Endothelial cell (in vitro differentiated cells): Measurements from ENCODE around the gene DDX11. TPM values are rescaled to one million over a fixed set of nuclear protein-coding genes. Genes with fewer than 3 reads are reported as not detected.
"Not testable (repeated sequence)": the region's sequence is repeated elsewhere in the genome, so short reads cannot be mapped to it uniquely, and the experiment has no call there.

Experiments used
- DNase-seq: peaks from one replicate; pipeline ENCODE4 v3.0.0; 2021; ENCODE audit warnings: low spot score
- H3K27ac Mint-ChIP-seq: one replicate; pipeline ENCODE4 v1.8.0; 2021; ENCODE audit warnings: mixed read lengths, inconsistent platforms; ENCODE audit not compliant: unreplicated experiment
- H3K27me3 Mint-ChIP-seq: one replicate; pipeline ENCODE4 v1.8.0; 2021; ENCODE audit warnings: mild to moderate bottlenecking, moderate library complexity, mixed read lengths, inconsistent platforms; ENCODE audit not compliant: unreplicated experiment
- H3K36me3 Mint-ChIP-seq: one replicate; pipeline ENCODE4 v1.8.0; 2021; ENCODE audit warnings: mild to moderate bottlenecking, low read depth, mixed read lengths, inconsistent platforms; ENCODE audit not compliant: unreplicated experiment
- H3K4me1 Mint-ChIP-seq: one replicate; pipeline ENCODE4 v1.8.0; 2021; ENCODE audit warnings: mild to moderate bottlenecking, mixed read lengths, inconsistent platforms; ENCODE audit not compliant: unreplicated experiment
- H3K4me3 Mint-ChIP-seq: one replicate; pipeline ENCODE4 v1.8.0; 2021; ENCODE audit warnings: mild to moderate bottlenecking, mixed read lengths, inconsistent platforms; ENCODE audit not compliant: unreplicated experiment
- H3K9me3 Mint-ChIP-seq: one replicate; pipeline ENCODE4 v1.8.0; 2021; ENCODE audit warnings: mixed read lengths, inconsistent platforms; ENCODE audit not compliant: unreplicated experiment
- total RNA-seq: library from RNA; stranded (reverse); fragmentation: NEBNext Ultra II Directional; extraction: Animal tissue kit (Norgen Biotek cat#: 25700); gene quantifications from one replicate; pipeline ENCODE4 v1.2.1, GENCODE V29; 2021; ENCODE audit not compliant: unreplicated experiment
- TF ChIP-seq, protein P1 (sequence below): fragments of 200-600 bp; sonication (generic); IDR thresholded peaks from one replicate; pipeline ENCODE4 v1.5.0; 2021; ENCODE audit warnings: antibody characterized with exemption; ENCODE audit not compliant: unreplicated experiment

Gene DDX11
- total RNA-seq, 1 donor from 2014 or later = 40.2 TPM

DNA sequence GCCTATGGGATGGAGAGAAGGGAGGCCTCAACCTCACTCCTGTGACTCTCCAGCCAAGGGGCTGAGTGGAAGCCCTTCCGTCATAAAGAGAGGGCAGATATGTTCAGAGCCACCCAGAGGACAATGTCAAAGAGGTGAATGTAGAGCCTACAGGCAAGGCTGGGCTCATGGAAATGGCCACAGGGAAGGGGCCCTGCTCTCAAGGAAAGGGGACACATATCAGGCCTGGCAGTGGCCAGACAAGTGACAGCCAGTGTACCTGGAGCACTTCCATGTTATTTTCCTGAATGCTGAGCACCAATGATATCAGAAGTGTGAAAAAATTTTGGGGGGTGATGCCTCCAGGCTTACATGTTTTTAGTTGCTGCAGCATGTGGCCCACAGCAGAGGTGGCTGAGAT, 36.6 kb upstream of the DDX11 start:
- H3K4me3 Mint-ChIP-seq = no peak overlapping the region
- peaks cover 5% of the 10 kb centered on the region for H3K27me3 Mint-ChIP-seq
- no peaks in the 10 kb centered on the region for H3K36me3 Mint-ChIP-seq
- peaks cover 13% of the 10 kb centered on the region for H3K4me1 Mint-ChIP-seq
- DNase-seq = no peak
- H3K27ac Mint-ChIP-seq = no peak overlapping the region
- no peaks in the 10 kb centered on the region for H3K9me3 Mint-ChIP-seq
- TF ChIP-seq, protein P1, sequence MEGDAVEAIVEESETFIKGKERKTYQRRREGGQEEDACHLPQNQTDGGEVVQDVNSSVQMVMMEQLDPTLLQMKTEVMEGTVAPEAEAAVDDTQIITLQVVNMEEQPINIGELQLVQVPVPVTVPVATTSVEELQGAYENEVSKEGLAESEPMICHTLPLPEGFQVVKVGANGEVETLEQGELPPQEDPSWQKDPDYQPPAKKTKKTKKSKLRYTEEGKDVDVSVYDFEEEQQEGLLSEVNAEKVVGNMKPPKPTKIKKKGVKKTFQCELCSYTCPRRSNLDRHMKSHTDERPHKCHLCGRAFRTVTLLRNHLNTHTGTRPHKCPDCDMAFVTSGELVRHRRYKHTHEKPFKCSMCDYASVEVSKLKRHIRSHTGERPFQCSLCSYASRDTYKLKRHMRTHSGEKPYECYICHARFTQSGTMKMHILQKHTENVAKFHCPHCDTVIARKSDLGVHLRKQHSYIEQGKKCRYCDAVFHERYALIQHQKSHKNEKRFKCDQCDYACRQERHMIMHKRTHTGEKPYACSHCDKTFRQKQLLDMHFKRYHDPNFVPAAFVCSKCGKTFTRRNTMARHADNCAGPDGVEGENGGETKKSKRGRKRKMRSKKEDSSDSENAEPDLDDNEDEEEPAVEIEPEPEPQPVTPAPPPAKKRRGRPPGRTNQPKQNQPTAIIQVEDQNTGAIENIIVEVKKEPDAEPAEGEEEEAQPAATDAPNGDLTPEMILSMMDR = no peak

DNA sequence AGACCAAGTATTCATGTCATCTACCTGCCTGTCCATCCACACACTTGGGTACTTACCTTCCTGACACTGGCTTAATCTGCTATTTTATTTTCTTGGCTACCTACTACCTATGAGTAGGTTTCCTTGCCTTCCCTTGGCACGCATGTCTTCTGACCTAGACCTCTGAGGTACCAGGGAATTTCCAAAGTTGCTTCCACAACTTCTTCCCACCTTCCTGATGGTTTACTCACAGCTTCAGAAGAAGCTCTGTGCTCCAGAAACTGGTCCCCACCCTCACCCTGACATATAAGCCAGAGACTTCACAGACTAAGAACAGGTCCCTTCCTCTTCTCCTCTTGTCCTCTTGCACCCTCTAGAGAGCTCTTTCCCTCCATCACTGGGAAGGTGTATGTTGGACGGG, 35.7 kb upstream of the DDX11 start:
- Mint-ChIP-seq H3K4me1 (peaks cover 13% of the 10 kb centered on the region), H3K9me3 (no peaks in the 10 kb centered on the region), H3K4me3 (peak overlapping the region; percentile 16), H3K27me3 (peaks cover 5% of the 10 kb centered on the region), H3K27ac (no peak overlapping the region), H3K36me3 (no peaks in the 10 kb centered on the region)
- DNase-seq = no peak
- TF ChIP-seq, protein P1 = no peak

DNA sequence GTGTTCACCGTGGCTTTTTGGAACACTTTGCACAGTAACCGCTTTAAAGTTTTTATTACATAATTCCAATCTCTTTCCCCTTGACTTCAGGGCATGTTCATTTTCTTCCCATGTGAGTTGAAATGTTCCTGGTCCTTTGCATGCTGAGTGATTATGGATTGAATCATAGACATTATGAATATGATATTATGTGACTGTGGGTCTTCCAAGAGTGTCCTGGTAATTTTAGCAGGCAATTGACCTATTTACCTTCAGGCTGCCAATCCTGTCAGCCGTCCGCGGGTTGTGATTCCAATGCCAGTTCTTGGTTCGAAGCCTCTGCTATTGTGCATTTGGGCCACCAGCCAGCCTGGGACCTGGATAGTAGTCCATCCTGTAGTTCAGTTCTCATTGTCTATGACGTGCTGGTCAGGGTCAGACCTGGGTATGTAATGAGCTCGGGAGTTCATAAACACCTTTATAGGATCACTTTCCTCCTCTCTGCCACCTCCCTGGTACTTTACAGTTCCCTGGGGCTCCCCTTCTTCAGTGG, 32.6 kb upstream of the DDX11 start:
- Mint-ChIP-seq H3K27me3 (peaks cover 2% of the 10 kb centered on the region), H3K27ac (no peak overlapping the region), H3K4me1 (peaks cover 5% of the 10 kb centered on the region)

DNA sequence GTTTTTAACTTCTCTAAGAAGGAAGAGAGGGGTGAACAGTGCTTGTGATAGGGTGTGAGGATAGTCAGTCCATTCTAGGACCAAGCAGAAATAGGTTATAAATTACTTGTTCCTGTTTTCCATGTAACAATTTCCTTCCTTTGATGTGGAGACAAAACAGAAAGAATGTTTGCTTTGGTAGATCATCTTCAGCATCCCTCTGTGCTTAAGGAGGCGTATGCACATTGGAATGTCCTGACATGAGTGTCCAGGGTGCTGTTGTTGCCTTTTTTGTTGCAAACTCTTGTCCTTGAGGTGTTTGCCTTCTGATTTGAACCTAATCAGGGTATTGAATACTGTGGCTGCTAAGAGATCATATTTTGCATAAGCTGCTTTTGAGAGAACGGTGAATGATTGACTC, 23.5 kb upstream of the DDX11 start:
- H3K27ac Mint-ChIP-seq, DNase-seq, H3K4me3 Mint-ChIP-seq, H3K9me3 Mint-ChIP-seq, H3K27me3 Mint-ChIP-seq, H3K36me3 Mint-ChIP-seq: not testable (repeated sequence)
- H3K4me1 Mint-ChIP-seq = peaks cover 10% of the 10 kb centered on the region

More for the DNA sequence above, 32.6 kb upstream of the DDX11 start:
- Mint-ChIP-seq H3K4me3 (no peak overlapping the region), H3K9me3 (no peaks in the 10 kb centered on the region), H3K36me3 (no peaks in the 10 kb centered on the region)
- TF ChIP-seq, protein P1 = no peak
- DNase-seq = no peak

DNA sequence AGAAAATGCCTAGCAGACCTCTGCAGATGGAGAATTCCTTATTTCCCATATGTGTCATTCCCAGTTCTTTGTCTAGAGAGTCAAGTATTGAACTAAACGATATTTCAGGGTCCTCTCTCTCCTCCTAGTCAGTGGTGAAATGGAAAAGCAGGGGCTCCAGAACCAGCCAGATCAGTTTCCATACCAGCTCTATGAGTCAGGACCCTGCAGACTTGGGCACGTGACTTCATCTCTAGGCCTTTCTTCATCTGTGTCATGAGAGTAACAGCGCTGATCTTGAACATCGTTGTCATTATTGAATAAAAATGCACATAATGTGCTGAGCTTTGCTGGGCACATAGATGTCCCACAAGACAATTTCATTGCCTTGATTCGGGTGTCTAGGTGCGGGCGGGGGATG, 23.1 kb upstream of the DDX11 start:
- not testable (repeated sequence) for H3K27me3 Mint-ChIP-seq, DNase-seq, H3K27ac Mint-ChIP-seq, H3K4me3 Mint-ChIP-seq, H3K9me3 Mint-ChIP-seq, H3K36me3 Mint-ChIP-seq
- H3K4me1 Mint-ChIP-seq = peaks cover 10% of the 10 kb centered on the region

DNA sequence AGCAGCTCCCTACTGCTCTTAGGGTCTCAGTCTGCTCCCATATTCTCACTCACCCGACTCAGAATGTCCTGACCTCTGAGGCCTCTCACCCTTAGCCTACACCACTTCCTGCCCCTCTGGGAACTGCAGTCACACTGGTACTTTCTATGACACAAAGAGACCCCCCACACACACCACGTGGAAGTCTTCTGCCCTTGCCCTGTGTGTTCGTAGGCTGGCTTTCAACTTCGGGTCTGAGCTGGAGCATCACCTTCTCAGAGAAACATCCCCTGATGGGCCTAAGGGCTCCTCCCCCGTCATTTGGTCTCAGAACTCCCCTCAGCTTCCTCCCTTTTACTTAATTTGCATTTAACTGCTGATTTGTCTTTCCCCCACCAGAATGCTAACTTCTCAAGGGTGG, 22.0 kb upstream of the DDX11 start:
- not testable (repeated sequence) for H3K27me3 Mint-ChIP-seq, H3K36me3 Mint-ChIP-seq, H3K9me3 Mint-ChIP-seq, H3K27ac Mint-ChIP-seq, H3K4me3 Mint-ChIP-seq, DNase-seq
- peaks cover 10% of the 10 kb centered on the region for H3K4me1 Mint-ChIP-seq

DNA sequence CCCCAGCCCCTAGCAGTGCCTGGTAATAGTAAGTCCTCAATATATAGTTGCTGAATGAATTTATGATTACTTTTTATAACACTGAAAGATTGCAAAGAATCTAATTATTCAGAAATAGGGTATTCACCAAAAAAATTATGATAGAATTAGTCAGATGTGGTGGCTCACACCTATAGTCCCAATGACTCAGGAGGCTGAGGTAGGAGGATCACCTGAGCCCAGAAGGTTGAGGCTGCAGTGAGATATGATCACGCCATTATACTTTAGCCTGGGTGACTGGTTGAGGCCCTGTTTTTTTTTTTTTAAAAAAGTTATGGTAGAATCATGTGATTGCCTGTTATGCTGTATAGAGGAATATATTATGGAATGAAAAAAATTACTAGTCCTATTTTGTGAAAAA, 21.5 kb upstream of the DDX11 start:
- not testable (repeated sequence) for H3K36me3 Mint-ChIP-seq, H3K27me3 Mint-ChIP-seq, DNase-seq, H3K9me3 Mint-ChIP-seq, H3K27ac Mint-ChIP-seq, H3K4me3 Mint-ChIP-seq
- peaks cover 10% of the 10 kb centered on the region for H3K4me1 Mint-ChIP-seq

DNA sequence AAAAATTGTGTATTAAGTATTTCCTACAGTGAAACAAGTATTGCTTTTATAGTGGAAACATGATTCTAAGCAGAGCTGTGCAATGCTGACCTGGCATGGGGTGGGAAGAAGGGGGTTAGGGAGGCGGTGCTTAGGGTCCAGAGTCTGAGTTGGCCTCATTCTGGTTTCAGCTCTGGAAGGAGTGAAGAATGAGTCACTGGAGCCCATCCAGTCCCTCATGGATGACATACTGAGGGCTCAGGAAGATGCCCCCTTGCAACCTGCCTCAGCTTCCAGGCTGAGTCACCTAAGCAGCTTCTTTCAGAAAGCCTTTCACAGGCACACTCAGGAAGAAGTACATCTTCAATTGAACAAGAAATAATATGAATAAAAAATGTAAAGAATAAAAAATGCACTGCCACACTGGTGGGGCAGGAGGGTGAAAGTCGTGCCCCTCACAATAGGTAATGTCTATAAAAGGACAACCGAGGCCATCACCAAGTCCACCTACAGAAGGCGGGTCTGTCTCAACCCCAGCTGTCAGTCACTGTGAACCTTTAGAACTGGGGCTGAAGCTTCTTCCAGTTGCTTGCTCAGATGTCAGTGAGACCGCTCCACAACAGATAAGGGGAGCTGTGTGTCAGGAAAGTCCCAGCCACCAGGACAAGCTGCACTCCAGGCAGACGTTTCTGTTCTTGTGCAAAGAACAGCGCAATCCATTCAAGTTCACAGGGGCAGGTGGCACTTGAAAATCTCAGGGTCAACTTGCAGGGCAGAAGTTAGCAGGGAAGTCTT, 20.8 kb upstream of the DDX11 start:
- not testable (repeated sequence) for H3K27ac Mint-ChIP-seq, H3K9me3 Mint-ChIP-seq, H3K4me3 Mint-ChIP-seq

DNA sequence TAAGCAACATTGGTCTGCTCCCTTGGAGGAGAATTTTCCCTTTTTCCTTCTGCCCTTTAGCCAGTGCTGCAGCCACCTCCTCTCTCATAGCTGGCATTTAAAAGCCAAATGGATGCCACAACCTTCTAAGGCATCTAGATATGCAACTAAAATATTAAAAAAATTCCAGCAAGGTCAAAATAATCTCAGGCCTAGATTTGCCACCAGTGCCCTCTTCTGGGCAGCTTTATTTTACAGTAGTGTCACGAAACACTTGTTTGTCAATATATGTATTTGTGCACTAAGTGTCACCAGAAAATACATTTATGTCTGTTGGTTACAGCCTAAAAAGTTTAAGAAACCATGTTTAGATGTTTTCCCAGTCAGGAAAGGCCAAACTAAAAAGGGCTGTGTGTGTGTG, 19.7 kb upstream of the DDX11 start:
- DNase-seq, H3K27me3 Mint-ChIP-seq, H3K27ac Mint-ChIP-seq, H3K4me3 Mint-ChIP-seq, H3K9me3 Mint-ChIP-seq, H3K36me3 Mint-ChIP-seq: not testable (repeated sequence)
- peaks cover 10% of the 10 kb centered on the region for H3K4me1 Mint-ChIP-seq

More for the DNA sequence above, 20.8 kb upstream of the DDX11 start:
- DNase-seq, H3K27me3 Mint-ChIP-seq, H3K36me3 Mint-ChIP-seq: not testable (repeated sequence)
- peaks cover 10% of the 10 kb centered on the region for H3K4me1 Mint-ChIP-seq
